Smooth muscle cell (in vitro differentiated cells): ENCODE measurements around the gene NGEF. TPM values are rescaled to one million over a fixed set of nuclear protein-coding genes. Genes with fewer than 3 reads are reported as not detected.

Experiments used
- DNase-seq: peaks from one replicate; lab custom pipeline; 2025; ENCODE audit not compliant: unreplicated experiment; lab: John Stamatoyannopoulos, UW
- H2AFZ ChIP-seq: fragments of 200-600 bp; sonication (generic); 2 replicates; pipeline ENCODE4 v1.6.0; 2016; ENCODE audit warnings: antibody characterized with exemption, low read depth, mild to moderate bottlenecking
- H3F3A ChIP-seq: fragments of 200-600 bp; sonication (generic); 2 replicates; pipeline ENCODE4 v1.6.0; 2017; ENCODE audit warnings: antibody characterized with exemption, low read depth
- H3K27ac ChIP-seq: fragments of 200-600 bp; sonication (generic); 2 replicates; pipeline ENCODE4 v1.5.1; 2016; ENCODE audit warnings: low read depth, mild to moderate bottlenecking
- H3K27me3 ChIP-seq: fragments of 200-600 bp; sonication (generic); 2 replicates; pipeline ENCODE4 v1.6.1; 2016; ENCODE audit warnings: low read depth, mild to moderate bottlenecking
- H3K36me3 ChIP-seq: fragments of 200-600 bp; sonication (generic); 2 replicates; pipeline ENCODE4 v1.5.1; 2016; ENCODE audit warnings: low read depth
- H3K4me1 ChIP-seq: fragments of 200-600 bp; sonication (generic); 2 replicates; pipeline ENCODE4 v1.5.1; 2016; ENCODE audit warnings: low read depth
- H3K4me2 ChIP-seq: fragments of 200-600 bp; sonication (generic); 2 replicates; pipeline ENCODE4 v1.6.0; 2016; ENCODE audit warnings: mild to moderate bottlenecking
- H3K4me3 ChIP-seq: fragments of 200-600 bp; sonication (generic); 2 replicates; pipeline ENCODE4 v1.5.1; 2016; ENCODE audit warnings: mild to moderate bottlenecking
- H3K79me2 ChIP-seq: fragments of 200-600 bp; sonication (generic); 2 replicates; pipeline ENCODE4 v1.6.0; 2016; ENCODE audit warnings: low read depth, mild to moderate bottlenecking
- H3K9ac ChIP-seq: fragments of 200-600 bp; sonication (generic); 2 replicates; pipeline ENCODE4 v1.6.0; 2016; ENCODE audit warnings: low read depth
- H3K9me3 ChIP-seq: fragments of 200-600 bp; sonication (generic); replicated peaks from 2 replicates; pipeline ENCODE4 v1.5.1; 2016; ENCODE audit warnings: low read depth
- H4K20me1 ChIP-seq: fragments of 200-600 bp; sonication (generic); 2 replicates; pipeline ENCODE4 v1.6.0; 2016; ENCODE audit warnings: low read depth
- CTCF ChIP-seq: fragments of 200-600 bp; sonication (generic); IDR thresholded peaks from 2 replicates; pipeline ENCODE4 v1.5.1; 2017; ENCODE audit warnings: borderline replicate concordance, mild to moderate bottlenecking, antibody characterized with exemption; ENCODE audit not compliant: insufficient read depth, poor library complexity, severe bottlenecking
- WGBS: methylation state at CpG from one replicate; pipeline ENCODE4 v1.1.7; 2016; ENCODE audit warnings: low lambda C conversion rate; 5-methylcytosine and 5-hydroxymethylcytosine counted together
- polyA plus RNA-seq: library from polyadenylated mRNA; unstranded; fragments of >200 nt; fragmentation: Nextera tagmentation; extraction: Ambion mirVana; gene quantifications from 2 replicates; pipeline ENCODE4 v1.2.1, GENCODE V29; 2016
- total RNA-seq: library from RNA; depleted of rRNA; stranded (reverse); fragments of >200 nt; gene quantifications from 2 replicates; pipeline ENCODE4 v1.2.3, GENCODE V29; 2014

Gene NGEF
- total and polyA plus RNA-seq, 2 experiments from 2014 or later, result 0.09 TPM; not detected in 1

- 90% methylated on average over 9 of the region's 9 CpGs for WGBS
Measured at GRCh38 chr2:233033672-233034071, 20.6 kb upstream of the NGEF start.

GRCh38 chr2:233032551-233033320, 19.7 kb upstream of the NGEF start, which contains the start of gene NEU2:
Gene NEU2 (plus strand): TSS chr2:233032672. CDS start chr2:233032672, 0 bp downstream.
- no peaks in the 10 kb centered on the region for H3F3A ChIP-seq
- peaks cover 6% of the 10 kb centered on the region for H3K4me1 ChIP-seq
- no peaks in the 10 kb centered on the region for H3K79me2 ChIP-seq
- no peak within 1 kb of the TSS for H2AFZ ChIP-seq
- no peak within 1 kb of the TSS for H3K4me3 ChIP-seq
- 97% methylated on average over 13 of the region's 13 CpGs for WGBS
- H4K20me1 ChIP-seq, result no peaks in the 10 kb centered on the region
- H3K27me3 ChIP-seq, result no peaks in the 10 kb centered on the region
- H3K9me3 ChIP-seq, result no peaks in the 10 kb centered on the region
- H3K27ac ChIP-seq, result no peak within 1 kb of the TSS
- H3K9ac ChIP-seq, result no peak within 1 kb of the TSS
- TF ChIP-seq CTCF, result no peak
- DNase-seq, result no peak
- no peak within 1 kb of the TSS for H3K4me2 ChIP-seq
- no peaks in the 10 kb centered on the region for H3K36me3 ChIP-seq

More at GRCh38 chr2:233033672-233034071, 20.6 kb upstream of the NGEF start:
- no peak overlapping the region for H2AFZ ChIP-seq
- H3K27me3 ChIP-seq, result no peaks in the 10 kb centered on the region
- peaks cover 6% of the 10 kb centered on the region for H3K4me1 ChIP-seq
- H3K27ac ChIP-seq, result no peak overlapping the region
- H3K9me3 ChIP-seq, result no peaks in the 10 kb centered on the region
- no peak overlapping the region for H3K9ac ChIP-seq
- no peak for DNase-seq
- TF ChIP-seq CTCF, result no peak
- no peaks in the 10 kb centered on the region for H4K20me1 ChIP-seq
- no peak overlapping the region for H3K4me3 ChIP-seq
- H3F3A ChIP-seq, result no peaks in the 10 kb centered on the region
- H3K4me2 ChIP-seq, result no peak overlapping the region
- H3K36me3 ChIP-seq, result no peaks in the 10 kb centered on the region
- no peaks in the 10 kb centered on the region for H3K79me2 ChIP-seq

DNA sequence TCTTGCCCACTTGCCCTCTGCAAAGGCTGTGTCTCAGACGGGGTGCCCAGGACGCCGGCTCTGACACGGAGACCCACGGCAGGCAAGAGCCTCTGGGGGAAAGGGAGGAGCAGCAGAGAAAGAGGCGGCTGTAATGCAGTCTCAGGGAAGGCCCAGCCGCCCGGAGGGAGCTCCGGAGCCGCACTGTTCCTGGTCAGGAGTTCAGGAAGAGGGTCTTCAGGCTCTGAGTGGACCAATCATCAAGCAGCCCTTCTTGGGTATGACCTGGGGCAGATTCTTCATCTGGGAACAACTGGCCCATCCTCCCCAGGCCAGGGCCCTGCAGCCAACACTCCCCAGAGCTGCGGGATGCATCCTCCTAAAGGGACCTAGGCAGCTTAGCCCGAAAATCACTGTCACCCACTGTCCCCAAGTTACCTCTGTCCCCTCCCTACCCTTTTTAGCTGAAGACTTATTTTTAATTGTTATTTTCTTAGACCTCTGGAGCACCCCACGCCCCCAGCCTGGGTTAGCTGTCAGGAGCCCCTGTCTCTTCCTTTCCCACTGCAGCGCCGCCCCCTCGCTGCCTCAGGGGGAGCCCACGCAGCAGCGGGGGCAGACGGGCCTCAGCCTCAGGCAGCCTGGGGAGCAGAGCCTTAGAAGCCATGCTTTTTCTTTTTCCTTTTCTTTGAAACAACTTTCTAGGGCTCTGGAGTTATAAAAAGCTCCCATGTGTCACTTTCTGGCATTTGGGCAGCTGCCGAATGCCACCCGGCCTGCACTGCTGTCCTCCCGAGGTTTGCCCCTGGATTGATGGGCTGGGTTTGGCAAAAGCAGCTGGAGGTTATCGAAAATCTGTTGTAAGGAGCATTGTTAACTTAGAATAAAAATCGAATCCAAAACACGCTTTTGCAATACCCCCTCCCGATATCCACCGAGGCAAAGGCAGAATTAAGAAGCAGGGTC, 18.8 kb upstream of the NGEF start:
- no peaks in the 10 kb centered on the region for H3F3A ChIP-seq
- H4K20me1 ChIP-seq, result no peaks in the 10 kb centered on the region
- TF ChIP-seq CTCF, result no peak
- no peaks in the 10 kb centered on the region for H3K27me3 ChIP-seq
- H3K27ac ChIP-seq, result no peak overlapping the region
- no peak overlapping the region for H3K4me2 ChIP-seq
- WGBS, result 83% methylated on average over 27 of the region's 27 CpGs
- H3K4me3 ChIP-seq, result no peak overlapping the region
- no peaks in the 10 kb centered on the region for H3K9me3 ChIP-seq
- no peak overlapping the region for H3K9ac ChIP-seq
- peaks cover 6% of the 10 kb centered on the region for H3K4me1 ChIP-seq
- H3K36me3 ChIP-seq, result no peaks in the 10 kb centered on the region
- no peaks in the 10 kb centered on the region for H3K79me2 ChIP-seq
- H2AFZ ChIP-seq, result no peak overlapping the region
- no peak for DNase-seq
